Small intestine (tissue), 7 donors: ENCODE measurements around the gene SLC16A8. TPM values are rescaled to one million over a fixed set of nuclear protein-coding genes. Genes with fewer than 3 reads are reported as not detected.

Source experiments
- DNase-seq, 2 donors: peaks; one replicate each; pipeline versions ENCODE4 v3.0.0 to v3.0.0-alpha.2; 2013
- FAIRE-seq: peaks from 2 replicates; lab custom pipeline; 2012; peaks lifted over from hg19 to GRCh38; lab: Jason Lieb, UNC
- H3K27ac ChIP-seq, 3 donors: one replicate each; pipeline ENCODE4 v1.5.1; 2013; ENCODE audit warnings: low read length in 2 of 3, mild to moderate bottlenecking in 2 of 3, control low read depth in 1 of 3, inconsistent platforms in 1 of 3, low read depth in 1 of 3, moderate library complexity in 1 of 3
- H3K27me3 ChIP-seq, 3 donors: one replicate each; pipeline ENCODE4 v1.6.1; 2013; ENCODE audit warnings: low read length in 3 of 3, inconsistent platforms in 1 of 3; ENCODE audit not compliant: control insufficient read depth in 3 of 3, insufficient read depth in 3 of 3
- H3K36me3 ChIP-seq, 3 donors: one replicate each; pipeline ENCODE4 v1.6.1; 2013; ENCODE audit warnings: low read length in 3 of 3, inconsistent platforms in 1 of 3, low read depth in 1 of 3, mild to moderate bottlenecking in 1 of 3, moderate library complexity in 1 of 3; ENCODE audit not compliant: control insufficient read depth in 3 of 3, insufficient read depth in 2 of 3
- H3K4me1 ChIP-seq, 3 donors: one replicate each; pipeline ENCODE4 v1.6.1; 2013; ENCODE audit warnings: low read length in 2 of 3, inconsistent platforms in 1 of 3, low read depth in 1 of 3, mild to moderate bottlenecking in 1 of 3, moderate library complexity in 1 of 3; ENCODE audit not compliant: control insufficient read depth in 3 of 3, insufficient read depth in 2 of 3
- H3K4me3 ChIP-seq, 3 donors: one replicate each; pipeline ENCODE4 v1.5.1; 2013; ENCODE audit warnings: low read length in 3 of 3, control low read depth in 1 of 3, inconsistent platforms in 1 of 3, low read depth in 1 of 3, mild to moderate bottlenecking in 1 of 3, moderate library complexity in 1 of 3
- H3K9me3 ChIP-seq, 2 donors: one replicate each; pipeline ENCODE4 v1.6.1; 2013; ENCODE audit warnings: low read depth in 1 of 2, low read length in 1 of 2; ENCODE audit not compliant: control insufficient read depth in 2 of 2, insufficient read depth in 1 of 2
- WGBS, 3 donors: extraction: QIAGEN DNeasy Blood & Tissue Kit; methylation state at CpG; one replicate each; pipeline ENCODE4 v1.1.7; 2013; 5-methylcytosine and 5-hydroxymethylcytosine counted together
- polyA plus RNA-seq, 4 donors: library from polyadenylated mRNA; stranded (reverse) in 3 of 4; unstranded in 1 of 4; fragments of 200-250 nt in 3 of 4; fragments of 120-200 nt in 1 of 4; gene quantifications; one replicate each; pipeline versions ENCODE4 v1.2.1 to v1.2.3, GENCODE V29; 2013
- donor health status: healthy with polysubstance abuse.
- donor health status: control.
- donor health status: control.
- donor health status: Bipolar disorder and iron deficiency.
- donor health status: healthy.

SLC16A8 gene
- polyA plus RNA-seq, 4 donors, result 0.37 to 1.7 TPM; not detected in 2

GRCh38 chr22:38029370-38029769, 54.6 kb downstream of the SLC16A8 start:
- Histone ChIP-seq H3K4me1 (peaks cover 0 to 19% (median 0%) of the 10 kb centered on the region in 3 donors), H3K4me3 (no peak overlapping the region), H3K27me3 (peaks cover 0 to 2% (median 0%) of the 10 kb centered on the region in 3 donors), H3K27ac (no peak overlapping the region), H3K9me3 (no peaks in the 10 kb centered on the region), H3K36me3 (no peaks in the 10 kb centered on the region)
- DNase-seq (no peak), FAIRE-seq (no peak)

- FAIRE-seq, result no peak
- WGBS, 3 donors, result 89 to 95% (median 92%) methylated on average over 15 of the region's 15 CpGs
Observed at GRCh38 chr22:38028344-38029130, 55.4 kb downstream of the SLC16A8 start.

More at GRCh38 chr22:38028344-38029130, 55.4 kb downstream of the SLC16A8 start:
- Histone ChIP-seq H3K27ac (no peak overlapping the region), H3K9me3 (no peaks in the 10 kb centered on the region), H3K27me3 (peaks cover 0 to 2% (median 0%) of the 10 kb centered on the region in 3 donors), H3K4me3 (no peak overlapping the region), H3K4me1 (peaks cover 0 to 11% (median 0%) of the 10 kb centered on the region in 3 donors), H3K36me3 (no peaks in the 10 kb centered on the region)
- DNase-seq, result no peak

Other genes with a start within 250 kb of the SLC16A8 start
- gene ANKRD54, start 239.8 kb downstream of the SLC16A8 start, polyA plus RNA-seq, result 10 to 100 TPM; 15.4 to 23.2 (median 20.7) TPM
- 100 to 1,000 TPM; 176 to 609 (median 324) TPM for gene EIF3L, start 234.8 kb downstream of the SLC16A8 start, polyA plus RNA-seq
- gene MICALL1, start 177.9 kb downstream of the SLC16A8 start, polyA plus RNA-seq, result 10 to 100 TPM in 2 of 4 donors, 1 to 10 TPM in 2; 8.4 to 16.4 (median 10.1) TPM
- gene C22orf23, start 130.6 kb downstream of the SLC16A8 start, polyA plus RNA-seq, result under 1 TPM in 2 of 4 donors, not detected in 2; 0.24 TPM
- gene POLR2F, start 130.5 kb downstream of the SLC16A8 start, polyA plus RNA-seq, result 100 to 1,000 TPM in 3 of 4 donors, 10 to 100 TPM in 1; 53.7 to 146 (median 107) TPM
- 1 to 10 TPM in 2 of 4 donors, under 1 TPM in 1, not detected in 1; 0.27 to 2.8 (median 1.8) TPM for gene SOX10, start 99.6 kb downstream of the SLC16A8 start, polyA plus RNA-seq
- gene PICK1, start 26.8 kb downstream of the SLC16A8 start, polyA plus RNA-seq, result 10 to 100 TPM; 24.3 to 33.3 (median 32.0) TPM
- 100 to 1,000 TPM in 3 of 4 donors, 10 to 100 TPM in 1; 59.0 to 484 (median 251) TPM for gene BAIAP2L2, start 26.5 kb upstream of the SLC16A8 start, polyA plus RNA-seq
- gene PLA2G6, start 97.6 kb upstream of the SLC16A8 start, polyA plus RNA-seq, result 10 to 100 TPM; 13.8 to 55.0 (median 24.3) TPM
- 10 to 100 TPM in 3 of 4 donors, 1 to 10 TPM in 1; 9.6 to 26.5 (median 16.0) TPM for gene MAFF, start 117.8 kb upstream of the SLC16A8 start, polyA plus RNA-seq
- gene TMEM184B, start 188.8 kb upstream of the SLC16A8 start, polyA plus RNA-seq, result 10 to 100 TPM in 2 of 4 donors, 1 to 10 TPM in 2; 7.3 to 47.4 (median 20.3) TPM
- 10 to 100 TPM; 19.0 to 92.1 (median 46.7) TPM for gene CSNK1E, start 233.2 kb upstream of the SLC16A8 start, polyA plus RNA-seq